Tibial artery (tissue), 4 donors: ENCODE measurements around the gene FAM168B.

Experiments used
- DNase-seq, 2 donors: peaks; one replicate each; pipeline ENCODE4 v3.0.0-alpha.2; 2019
- H3K27ac ChIP-seq, 2 donors: fragments of 200-600 bp; sonication (generic) in 1 of 2; 1 replicate in 1 of 2; 2 replicates in 1 of 2; pipeline ENCODE4 v1.5.1; 2018 to 2019; ENCODE audit warnings: mild to moderate bottlenecking in 1 of 2
- H3K27me3 ChIP-seq, 2 donors: fragments of 200-600 bp; sonication (generic) in 1 of 2; one replicate each; pipeline versions ENCODE4 v1.5.1 to v1.6.0; 2016 to 2019
- H3K36me3 ChIP-seq, 3 donors: fragments of 200-600 bp; sonication (generic) in 2 of 3; one replicate each; pipeline ENCODE4 v1.5.1; 2016 to 2019; ENCODE audit warnings: mild to moderate bottlenecking in 2 of 3
- H3K4me1 ChIP-seq, 4 donors: fragments of 200-600 bp; sonication (generic) in 2 of 4; 1 replicate in 3 of 4; 2 replicates in 1 of 4; pipeline ENCODE4 v1.5.1; 2016 to 2019
- H3K4me3 ChIP-seq, 2 donors: fragments of 200-600 bp; sonication (generic) in 1 of 2; 1 replicate in 1 of 2; 2 replicates in 1 of 2; pipeline ENCODE4 v1.5.1; 2018 to 2019; ENCODE audit warnings: mild to moderate bottlenecking in 2 of 2
- H3K9me3 ChIP-seq, 3 donors: fragments of 200-600 bp; sonication (generic) in 1 of 3; one replicate each; pipeline ENCODE4 v1.5.1; 2016 to 2019
- CTCF ChIP-seq, 2 experiments: fragments of 200-600 bp in 1 of 2; fragments of 450-650 bp in 1 of 2; IDR thresholded peaks; one replicate each; pipeline ENCODE4 v1.5.1; 2017 to 2019; ENCODE audit warnings: antibody characterized with exemption in 2 of 2, mild to moderate bottlenecking in 1 of 2, moderate library complexity in 1 of 2
- intact Hi-C: fragments of 100-400 bp; cut with DNase I; formaldehyde crosslinking; loops from one replicate; pipeline ENCODE4 v1.15.0; 2023; ENCODE audit warnings: low total_unique reads

Gene FAM168B

GRCh38 chr2:131112529-131112928, 19.3 kb upstream of the FAM168B start:
- no peak for DNase-seq
- H3K9me3 ChIP-seq, result no peaks in the 10 kb centered on the region
- no peak overlapping the region for H3K27ac ChIP-seq
- H3K4me1 ChIP-seq, result peaks cover 0 to 21% (median 6%) of the 10 kb centered on the region in 4 donors
- intact Hi-C loops, result no loop called here
- H3K27me3 ChIP-seq, result no peaks in the 10 kb centered on the region
- TF ChIP-seq CTCF (IDR thresholded peaks at IDR 0.05), result no peak
- no peak overlapping the region for H3K4me3 ChIP-seq
- H3K36me3 ChIP-seq, result no peaks in the 10 kb centered on the region

- peaks cover 0 to 34% (median 20%) of the 10 kb centered on the region in 4 donors for H3K4me1 ChIP-seq
- intact Hi-C loops, result no loop called here
- peak overlapping the region; percentile 90 to 91 for H3K27ac ChIP-seq
- H3K9me3 ChIP-seq, result no peaks in the 10 kb centered on the region
- no peaks in the 10 kb centered on the region for H3K36me3 ChIP-seq
- TF ChIP-seq CTCF (IDR thresholded peaks at IDR 0.05), result no peak
- peak overlapping the region; percentile 86 to 88 for H3K4me3 ChIP-seq
- peak; percentile 47 to 67 for DNase-seq
- no peaks in the 10 kb centered on the region for H3K27me3 ChIP-seq
These were observed 12.9 kb upstream of the FAM168B start for GRCh38 chr2:131105950-131106801.

- H3K27ac ChIP-seq, result peak within 1 kb of the TSS; percentile 90 to 91
- DNase-seq, result peak; percentile 87 to 95
- no peaks in the 10 kb centered on the region for H3K9me3 ChIP-seq
- no peaks in the 10 kb centered on the region for H3K36me3 ChIP-seq
- H3K4me1 ChIP-seq, result peaks cover 0 to 34% (median 20%) of the 10 kb centered on the region in 4 donors
- H3K4me3 ChIP-seq, result peak within 1 kb of the TSS; percentile 86 to 88
- no peaks in the 10 kb centered on the region for H3K27me3 ChIP-seq
- intact Hi-C loops, result no loop called here
- TF ChIP-seq CTCF (IDR thresholded peaks at IDR 0.05), result peak in 1 of 2 experiments; percentile 11
These were observed 12.1 kb upstream of the FAM168B start, which contains the start of gene PLEKHB2 for GRCh38 chr2:131105156-131105949. Gene PLEKHB2 (plus strand): TSS chr2:131105336. CDS start chr2:131120942, 15,606 bp downstream.

GRCh38 chr2:131104487-131105155, 11.4 kb upstream of the FAM168B start:
- H3K27ac ChIP-seq, result peak overlapping the region; percentile 90 to 91
- H3K36me3 ChIP-seq, result no peaks in the 10 kb centered on the region
- H3K4me3 ChIP-seq, result peak overlapping the region; percentile 86 to 88
- H3K4me1 ChIP-seq, result peaks cover 0 to 34% (median 20%) of the 10 kb centered on the region in 4 donors
- intact Hi-C loops, result no loop called here
- no peaks in the 10 kb centered on the region for H3K27me3 ChIP-seq
- DNase-seq, result peak; percentile 76 to 78
- no peaks in the 10 kb centered on the region for H3K9me3 ChIP-seq
- TF ChIP-seq CTCF (IDR thresholded peaks at IDR 0.05), result no peak

- no peak for DNase-seq
- Histone ChIP-seq H3K4me3 (no peak overlapping the region), H3K27ac (peak overlapping the region in 1 of 2 donors; percentile 18), H3K4me1 (peaks cover 0 to 32% (median 20%) of the 10 kb centered on the region in 4 donors), H3K9me3 (no peaks in the 10 kb centered on the region), H3K36me3 (no peaks in the 10 kb centered on the region), H3K27me3 (no peaks in the 10 kb centered on the region)
- intact Hi-C loops, result no loop called here
- no peak for TF ChIP-seq CTCF (IDR thresholded peaks at IDR 0.05)
These were observed 9.9 kb upstream of the FAM168B start for GRCh38 chr2:131103165-131103564.
